T follicular helper cell (primary cell): ENCODE results near the gene MAPK12.
"Not testable (repeated sequence)": the region's sequence is repeated elsewhere in the genome, so short reads cannot be mapped to it uniquely, and the experiment has no call there.

Source experiments
- DNase-seq: peaks from one replicate; pipeline ENCODE4 v3.0.0-alpha.2; 2020; ENCODE audit warnings: low read depth

The MAPK12 gene

DNA sequence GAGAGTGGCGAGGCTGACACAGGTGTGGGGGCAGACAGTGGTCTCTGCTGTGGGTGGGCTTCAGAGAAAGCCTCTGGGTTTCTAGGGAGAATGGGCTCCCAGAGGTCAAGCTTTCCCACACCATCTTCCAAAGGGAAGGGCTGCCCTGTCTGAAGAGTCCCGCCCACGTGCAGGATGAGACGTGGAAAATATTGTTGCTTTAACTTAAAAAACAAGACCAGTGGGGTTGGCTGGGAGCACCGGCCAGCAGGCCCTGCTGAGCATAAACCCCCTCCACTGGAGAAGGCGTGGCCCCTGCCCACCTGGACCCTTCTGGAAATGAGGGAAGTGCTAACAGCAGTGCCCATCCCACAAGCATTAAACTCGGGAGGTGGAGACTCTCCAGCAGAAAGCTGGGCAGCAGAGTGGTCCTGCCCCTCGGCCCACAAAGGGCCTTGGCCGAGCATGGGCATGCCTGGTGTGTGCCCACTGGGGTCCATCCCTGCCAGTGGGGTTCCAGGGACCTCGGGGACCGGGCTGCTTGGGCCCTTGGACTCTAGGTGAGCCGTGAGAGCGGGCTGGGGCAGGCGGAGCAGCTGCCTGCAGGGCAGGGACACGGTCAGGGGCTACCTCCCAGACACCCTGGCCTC lies 45.3 kb downstream of the MAPK12 start:
- DNase-seq: no peak

DNA sequence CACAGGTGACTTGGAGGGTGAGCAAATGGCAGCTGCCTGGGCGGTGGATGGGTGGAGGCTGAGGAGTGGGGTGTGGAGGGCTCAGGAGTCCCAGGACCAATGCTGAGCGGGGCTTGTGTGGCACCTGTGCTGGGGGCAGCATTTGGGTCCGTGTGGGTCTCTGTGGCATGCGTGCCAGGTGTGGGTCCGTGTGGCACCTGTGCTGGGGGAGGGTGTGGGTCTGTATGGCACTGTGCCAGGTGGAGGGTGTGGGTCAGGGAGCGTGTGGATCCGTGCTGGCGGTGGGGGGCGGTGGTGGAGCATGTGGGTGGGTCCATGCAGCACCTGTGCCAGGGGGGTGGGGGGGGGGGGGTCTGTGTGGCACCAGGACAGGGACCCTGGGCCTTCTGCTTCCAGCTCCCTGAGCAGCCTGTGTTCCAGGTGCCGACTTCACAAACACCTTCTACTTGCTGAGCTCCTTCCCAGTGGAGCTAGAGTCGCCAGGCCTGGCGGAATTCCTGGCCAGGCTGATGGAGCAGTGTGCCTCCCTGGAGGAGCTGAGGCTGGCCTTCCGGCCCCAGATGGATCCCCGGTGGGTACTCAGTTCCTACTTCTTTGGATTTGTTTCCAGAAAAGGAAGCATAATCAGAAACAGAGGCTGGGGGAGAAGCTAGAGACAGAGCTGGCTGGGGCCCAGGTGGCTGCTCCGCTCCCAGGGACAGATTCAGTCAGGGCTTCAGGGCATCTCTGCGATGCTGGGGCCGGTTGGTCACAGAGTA lies 46.0 kb downstream of the MAPK12 start:
- no peak for DNase-seq

DNA sequence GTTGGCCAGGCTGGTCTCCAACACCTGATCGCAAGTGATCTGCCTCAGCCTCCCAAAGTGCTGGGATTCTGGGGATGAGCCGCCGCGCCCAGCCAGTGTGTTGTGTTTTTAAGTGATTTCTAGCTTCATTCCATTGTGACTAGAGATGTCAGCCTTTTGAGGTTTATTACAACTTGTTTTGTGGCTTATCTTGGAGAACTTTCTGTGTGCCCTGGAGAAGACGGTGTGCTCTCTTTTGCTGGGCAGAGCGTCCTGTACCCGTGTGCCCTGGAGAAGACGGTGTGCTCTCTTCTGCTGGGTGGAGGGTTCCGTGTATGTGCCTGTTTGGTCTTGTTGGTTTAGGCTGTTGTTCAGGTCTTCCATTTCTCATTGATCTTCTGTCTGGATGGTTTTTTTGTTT lies 48.2 kb downstream of the MAPK12 start:
- no peak for DNase-seq

DNA sequence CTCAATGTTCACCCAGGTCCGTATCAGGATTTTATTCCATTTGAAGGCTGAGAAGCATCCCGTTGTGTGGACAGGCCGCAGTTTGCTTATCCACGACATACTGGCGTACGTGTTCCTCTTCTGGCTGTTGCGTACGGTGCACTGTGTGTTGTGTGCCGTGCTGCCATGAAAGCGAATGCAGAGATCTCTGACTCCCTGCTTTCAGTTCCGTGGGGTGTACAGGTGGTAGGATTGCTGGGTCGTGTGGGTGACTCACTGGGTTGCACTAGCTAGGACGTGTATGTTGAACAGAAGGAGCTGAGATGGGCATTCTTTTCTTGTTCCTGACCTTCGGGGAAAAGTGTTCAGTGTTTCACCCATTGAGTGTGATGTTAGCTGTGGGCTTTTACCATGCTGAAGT lies 50.3 kb downstream of the MAPK12 start:
- DNase-seq: no peak

DNA sequence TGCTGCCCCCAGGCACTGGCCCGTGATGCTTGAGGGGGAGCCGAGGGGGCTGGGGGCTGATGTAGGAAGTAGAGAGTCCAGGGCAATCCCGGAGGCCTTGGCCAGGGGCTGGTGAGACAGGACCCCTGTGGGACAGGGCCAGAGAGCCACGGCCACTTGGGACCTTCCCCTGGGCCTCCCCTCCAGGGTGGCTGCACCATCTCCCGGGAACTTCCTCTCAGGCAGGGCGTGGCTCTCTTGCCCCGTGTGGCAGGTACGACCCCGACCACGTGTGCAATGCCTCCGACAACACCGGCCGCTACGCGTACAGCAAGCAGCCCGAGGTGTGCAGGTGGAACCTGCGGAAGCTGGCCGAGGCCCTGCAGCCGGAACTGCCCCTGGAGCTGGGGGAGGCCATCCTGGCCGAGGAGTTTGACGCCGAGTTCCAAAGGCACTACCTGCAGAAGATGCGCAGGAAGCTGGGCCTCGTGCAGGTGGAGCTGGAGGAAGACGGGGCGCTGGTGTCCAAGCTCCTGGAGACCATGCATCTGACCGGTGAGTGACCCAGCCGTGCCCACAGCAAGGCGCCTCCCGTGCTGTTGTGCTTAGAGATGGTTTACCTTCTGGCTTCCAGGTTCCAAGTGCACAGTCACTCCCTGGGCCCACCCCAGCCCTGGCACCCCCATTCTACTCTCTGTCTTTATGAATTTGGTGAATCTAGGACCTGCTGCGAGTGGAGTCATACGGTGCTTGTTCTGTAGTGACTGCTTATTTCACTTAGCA lies 50.9 kb downstream of the MAPK12 start:
- DNase-seq: no peak

DNA sequence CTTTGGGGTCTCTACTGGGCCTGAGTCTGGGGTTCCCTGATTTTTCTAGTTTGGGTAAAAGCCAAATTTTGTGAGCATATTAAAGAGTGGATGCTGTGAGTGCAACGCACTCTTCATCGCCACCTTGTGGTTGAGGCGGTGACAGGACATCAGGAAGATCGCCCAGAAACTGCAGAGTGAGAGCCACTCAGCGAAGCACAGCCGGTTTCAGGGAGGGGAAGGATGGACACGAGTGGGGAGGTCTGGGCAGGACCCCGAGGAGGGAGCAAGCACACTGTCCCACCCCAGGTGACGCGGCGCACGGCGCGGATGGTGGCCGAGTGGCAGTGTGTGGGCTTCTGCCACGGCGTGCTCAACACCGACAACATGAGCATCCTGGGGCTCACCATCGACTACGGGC lies 51.6 kb downstream of the MAPK12 start:
- peak; percentile 64 for DNase-seq

DNA sequence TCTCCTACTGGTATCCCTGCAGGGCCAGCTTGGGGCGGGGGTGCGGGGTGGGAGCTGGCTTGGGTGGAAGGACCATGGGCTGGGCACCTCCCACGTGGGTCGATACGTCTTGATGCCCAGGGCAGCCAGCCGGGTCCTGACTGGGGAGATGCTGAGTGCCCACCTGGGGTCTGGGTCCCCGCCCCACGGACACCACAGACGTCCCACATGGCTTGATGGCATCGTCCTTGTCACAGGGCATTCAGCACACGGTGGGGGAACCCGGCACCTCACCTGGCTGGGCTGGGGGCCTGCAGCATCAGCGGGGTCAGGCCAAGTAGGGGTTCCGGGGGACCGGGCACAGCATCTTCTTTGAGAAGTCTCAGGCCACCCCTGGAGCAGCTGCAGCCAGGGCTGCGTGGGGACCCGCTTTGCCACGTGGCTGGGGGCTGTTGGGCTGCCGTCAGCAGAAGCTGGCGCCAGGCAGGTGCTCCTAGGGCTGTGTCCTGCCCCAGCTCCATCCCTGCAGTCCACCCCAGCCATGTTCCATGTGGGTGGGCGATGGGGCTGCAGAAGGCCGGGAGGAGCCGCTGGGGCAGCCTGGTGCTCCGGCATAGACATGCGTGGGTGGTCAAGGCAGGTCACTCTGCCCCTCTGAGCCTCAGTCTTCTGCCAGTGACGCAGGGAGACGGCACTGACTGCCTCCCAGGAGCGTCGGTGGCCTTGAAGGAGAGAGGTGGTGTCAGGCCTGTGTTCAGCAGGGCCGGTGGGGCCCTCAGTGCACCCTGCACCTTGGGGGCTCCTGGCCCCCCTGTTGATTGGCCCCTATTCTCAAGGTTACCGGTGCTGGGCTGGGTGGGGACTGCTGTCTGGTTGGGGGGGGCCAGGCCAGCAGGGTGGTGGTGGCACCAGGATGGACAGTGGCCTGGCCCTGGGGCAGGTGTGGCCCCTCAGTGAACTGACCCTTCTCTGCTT lies 52.3 kb downstream of the MAPK12 start:
- no peak for DNase-seq

DNA sequence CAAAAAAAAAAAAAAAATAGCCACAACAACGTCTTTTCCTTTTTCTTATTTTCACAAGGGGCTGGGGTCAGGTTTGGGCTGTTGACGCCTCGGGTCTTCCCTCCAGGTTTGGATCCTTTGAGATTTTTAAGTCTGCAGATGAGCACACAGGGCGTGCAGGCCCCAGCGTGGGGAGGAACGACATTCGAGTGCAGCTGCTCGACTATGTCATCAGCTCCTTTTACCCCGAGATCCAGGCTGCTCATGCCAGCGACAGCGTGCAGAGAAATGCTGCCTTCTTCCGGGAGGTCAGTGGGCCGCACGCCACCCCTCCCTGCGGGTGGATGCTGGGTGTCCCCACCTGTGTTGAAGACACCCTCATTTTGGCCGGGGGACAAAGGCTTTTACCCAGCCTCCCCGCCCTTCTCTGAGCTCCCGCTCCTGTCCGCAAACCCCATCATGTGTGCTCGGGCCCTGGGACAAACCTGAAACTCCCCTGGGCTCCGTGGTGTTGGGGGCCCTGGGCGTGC lies 53.0 kb downstream of the MAPK12 start:
- no peak for DNase-seq

DNA sequence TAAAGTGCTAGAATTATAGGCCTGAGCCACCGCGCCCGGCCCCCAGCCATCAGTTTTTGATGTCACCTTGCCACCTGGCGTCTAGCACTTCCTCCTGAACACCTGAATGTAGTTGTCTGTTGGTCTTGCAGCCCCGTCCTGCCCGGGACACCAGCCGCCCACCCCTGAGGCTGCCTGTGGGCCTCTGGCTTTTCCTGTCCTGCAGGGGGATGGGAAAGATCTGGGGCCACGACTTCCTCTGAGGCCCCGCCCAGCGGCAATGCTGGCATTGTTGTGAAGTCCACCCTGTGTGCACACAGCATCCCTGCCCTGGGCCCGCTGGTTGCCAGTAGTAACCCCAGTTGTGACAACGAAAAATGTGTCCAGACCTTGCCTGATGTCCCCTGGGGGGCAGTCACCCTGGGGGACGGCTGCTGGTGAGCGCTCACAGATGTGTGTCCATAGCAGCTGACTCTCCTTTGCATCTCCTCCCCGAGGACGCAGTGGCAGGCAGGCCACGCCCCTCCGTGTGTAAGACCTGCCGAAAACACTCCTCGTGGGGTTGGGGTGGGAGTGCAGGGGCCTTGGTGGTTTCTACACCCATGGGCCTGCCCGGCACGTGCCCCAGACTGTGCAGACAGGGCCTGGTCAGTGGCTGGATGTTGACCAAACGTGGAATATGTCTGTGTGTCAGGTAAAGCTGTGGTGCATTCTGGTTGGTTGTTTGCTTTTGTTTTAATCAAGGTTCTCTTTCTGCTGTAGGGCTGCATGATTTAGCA lies 53.9 kb downstream of the MAPK12 start:
- DNase-seq: no peak

DNA sequence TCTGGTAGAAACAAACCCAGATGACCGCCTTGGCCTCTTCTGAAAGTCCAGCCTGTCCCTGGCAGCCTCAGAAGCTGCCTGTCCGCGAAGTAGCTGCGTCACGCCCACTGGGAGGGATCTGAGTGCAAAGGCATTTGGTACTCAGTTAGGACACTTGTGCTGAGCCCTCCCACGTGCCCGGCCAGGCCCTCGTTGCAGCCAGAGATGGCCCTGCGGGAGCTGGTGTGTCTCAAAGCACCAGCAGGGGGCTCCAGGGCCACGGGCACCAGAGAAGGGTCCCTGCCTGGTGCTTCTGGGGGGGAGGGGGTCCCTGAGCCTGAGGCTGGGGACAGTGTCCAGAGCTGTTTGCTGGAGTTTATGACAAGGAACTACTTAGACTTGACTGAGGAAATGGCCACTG lies 54.9 kb downstream of the MAPK12 start:
- no peak for DNase-seq

DNA sequence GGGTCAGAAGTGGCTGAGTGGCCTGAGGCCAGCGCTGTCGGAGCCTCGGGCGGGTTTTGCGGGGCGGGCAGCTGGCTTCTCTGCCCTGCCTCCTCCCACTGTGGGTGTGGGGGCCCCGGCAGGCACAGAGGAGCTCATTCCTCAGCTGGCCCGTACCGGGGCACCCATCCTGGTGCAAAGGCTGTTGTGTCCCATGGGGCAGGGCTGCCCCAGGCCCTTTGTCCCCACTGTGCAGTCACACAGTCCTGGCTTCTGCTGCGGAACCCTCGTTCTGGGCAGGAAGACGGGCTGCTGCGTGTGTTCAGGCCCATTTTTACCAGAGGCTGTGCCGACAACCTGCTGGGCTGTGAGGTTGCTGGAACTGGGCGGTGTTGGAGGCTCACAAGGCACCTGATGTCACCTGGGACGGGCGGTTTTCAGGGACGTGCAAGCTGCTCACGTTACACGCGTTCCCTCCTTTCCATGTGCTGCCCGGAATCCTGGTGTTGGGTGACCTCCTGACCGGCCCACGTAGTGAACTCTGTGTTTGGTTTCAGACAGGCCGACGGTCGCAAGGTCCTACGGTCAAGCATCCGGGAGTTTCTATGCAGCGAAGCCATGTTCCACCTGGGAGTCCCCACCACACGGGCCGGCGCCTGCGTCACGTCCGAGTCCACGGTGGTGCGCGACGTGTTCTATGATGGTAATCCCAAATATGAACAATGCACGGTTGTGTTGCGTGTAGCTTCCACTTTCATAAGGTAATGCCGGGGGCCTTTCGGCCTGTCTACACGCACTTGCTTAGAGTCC lies 55.5 kb downstream of the MAPK12 start:
- no peak for DNase-seq

DNA sequence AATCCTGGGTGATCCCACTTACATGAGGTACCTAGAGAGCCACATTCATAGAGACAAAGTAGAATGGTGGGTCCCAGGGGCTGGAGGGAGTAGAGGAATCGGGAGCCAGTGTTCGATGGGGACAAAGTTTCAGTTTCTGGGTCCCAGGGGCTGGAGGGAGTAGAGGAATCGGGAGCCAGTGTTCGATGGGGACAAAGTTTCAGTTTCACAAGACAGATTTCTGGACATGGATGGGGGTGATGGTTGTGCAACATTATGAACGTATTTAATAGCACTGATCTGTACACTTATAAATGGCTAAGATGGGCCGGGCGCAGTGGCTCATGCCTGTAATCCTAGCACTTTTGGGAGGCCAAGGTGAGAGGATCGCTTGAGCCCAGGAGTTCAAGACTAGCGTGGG lies 56.5 kb downstream of the MAPK12 start:
- DNase-seq: not testable (repeated sequence)

DNA sequence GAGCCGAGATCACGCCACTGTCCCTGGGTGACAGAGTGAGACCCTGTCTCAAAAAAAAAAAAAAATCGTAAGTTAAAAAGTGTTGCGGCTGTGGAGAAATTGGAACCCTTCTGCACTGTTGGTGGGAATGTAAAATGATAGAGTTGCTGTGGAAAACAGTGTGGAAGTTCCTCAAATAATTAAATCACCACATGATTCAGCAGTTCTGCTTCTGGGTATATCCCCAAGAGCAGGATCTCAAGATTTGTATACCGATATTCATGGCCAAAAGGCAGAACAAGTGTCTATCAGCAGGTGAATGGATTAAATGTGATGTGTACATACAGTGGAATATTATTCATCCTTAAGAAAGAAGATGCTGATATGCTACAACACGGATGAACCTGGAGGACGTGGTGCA lies 56.9 kb downstream of the MAPK12 start:
- DNase-seq: no peak

DNA sequence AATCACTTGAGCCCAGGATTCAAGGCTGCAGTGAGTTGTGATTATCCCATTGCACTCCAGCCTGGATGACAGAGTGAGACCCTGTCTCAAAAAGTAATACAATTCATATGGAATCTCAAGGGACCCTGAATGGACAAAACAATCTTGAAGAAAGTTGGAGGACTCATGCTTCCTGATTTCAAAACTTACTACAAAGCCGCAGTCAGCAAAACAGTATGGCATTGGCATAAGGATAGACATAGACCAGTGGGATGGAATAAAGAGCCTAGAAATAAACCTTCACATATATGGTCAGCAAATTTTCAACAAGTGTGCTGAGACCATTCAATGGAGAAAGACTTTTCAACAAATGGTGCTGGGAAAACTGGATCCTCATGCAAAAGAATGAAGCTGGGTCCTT lies 58.2 kb downstream of the MAPK12 start:
- no peak for DNase-seq
